ENCODE measurements around the gene RAB3IL1. TPM values are rescaled to one million over a fixed set of nuclear protein-coding genes. Genes with fewer than 3 reads are reported as not detected.

RAB3IL1 gene
- total and polyA plus RNA-seq, 9 of the 15 experiments (the other 6 are each of a cell fraction or from before 2014, with no cell fraction given), result 0.15 to 42.6 (median 15.5) TPM

DNA sequence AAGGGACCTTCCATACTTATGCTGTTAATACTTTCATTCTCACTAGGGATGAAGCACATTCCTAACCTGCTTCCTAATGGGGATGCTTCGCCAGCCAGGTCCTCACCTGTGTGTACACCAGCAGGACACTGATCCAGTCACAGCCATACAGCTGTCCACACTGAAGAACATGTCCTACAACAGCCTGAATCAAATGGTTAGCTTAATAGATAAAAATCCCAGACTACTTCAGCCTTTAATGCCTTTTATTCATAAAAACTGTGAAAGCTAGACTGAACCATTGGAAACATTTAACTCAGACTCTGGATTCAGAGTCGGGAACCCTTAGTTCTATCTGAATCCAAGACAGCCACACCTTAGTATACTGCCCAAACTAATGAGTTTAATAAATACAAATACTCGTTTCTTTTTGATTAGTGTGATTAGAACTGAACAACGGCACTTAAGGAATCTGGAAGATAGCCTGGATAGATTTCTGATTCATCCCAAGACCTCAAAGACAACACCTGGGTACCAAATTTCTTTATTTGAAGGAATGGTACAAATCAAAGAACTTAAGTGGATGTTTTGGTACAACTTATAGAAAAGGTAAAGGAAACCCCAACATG lies 46.8 kb upstream of the RAB3IL1 start (continued):
- TF ChIP-seq CREM (IDR thresholded peaks at IDR 0.05; ENCODE audit: low read depth), result no peak
- no peak for TF ChIP-seq ZNF79 (CRISPR knock-in tag; IDR thresholded peaks at IDR 0.05; ENCODE audit: low read depth)
- no peak for TF ChIP-seq ZNF217 (CRISPR knock-in tag; IDR thresholded peaks at IDR 0.05)
- TF ChIP-seq, protein P1, sequence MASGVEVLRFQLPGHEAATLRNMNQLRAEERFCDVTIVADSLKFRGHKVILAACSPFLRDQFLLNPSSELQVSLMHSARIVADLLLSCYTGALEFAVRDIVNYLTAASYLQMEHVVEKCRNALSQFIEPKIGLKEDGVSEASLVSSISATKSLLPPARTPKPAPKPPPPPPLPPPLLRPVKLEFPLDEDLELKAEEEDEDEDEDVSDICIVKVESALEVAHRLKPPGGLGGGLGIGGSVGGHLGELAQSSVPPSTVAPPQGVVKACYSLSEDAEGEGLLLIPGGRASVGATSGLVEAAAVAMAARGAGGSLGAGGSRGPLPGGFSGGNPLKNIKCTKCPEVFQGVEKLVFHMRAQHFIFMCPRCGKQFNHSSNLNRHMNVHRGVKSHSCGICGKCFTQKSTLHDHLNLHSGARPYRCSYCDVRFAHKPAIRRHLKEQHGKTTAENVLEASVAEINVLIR (CRISPR knock-in tag; IDR thresholded peaks at IDR 0.05), result no peak
- TF ChIP-seq NR4A1 (CRISPR knock-in tag; IDR thresholded peaks at IDR 0.05), result no peak
- TF ChIP-seq NR4A1 (tag; IDR thresholded peaks at IDR 0.05), result no peak
- TF ChIP-seq, protein P2, sequence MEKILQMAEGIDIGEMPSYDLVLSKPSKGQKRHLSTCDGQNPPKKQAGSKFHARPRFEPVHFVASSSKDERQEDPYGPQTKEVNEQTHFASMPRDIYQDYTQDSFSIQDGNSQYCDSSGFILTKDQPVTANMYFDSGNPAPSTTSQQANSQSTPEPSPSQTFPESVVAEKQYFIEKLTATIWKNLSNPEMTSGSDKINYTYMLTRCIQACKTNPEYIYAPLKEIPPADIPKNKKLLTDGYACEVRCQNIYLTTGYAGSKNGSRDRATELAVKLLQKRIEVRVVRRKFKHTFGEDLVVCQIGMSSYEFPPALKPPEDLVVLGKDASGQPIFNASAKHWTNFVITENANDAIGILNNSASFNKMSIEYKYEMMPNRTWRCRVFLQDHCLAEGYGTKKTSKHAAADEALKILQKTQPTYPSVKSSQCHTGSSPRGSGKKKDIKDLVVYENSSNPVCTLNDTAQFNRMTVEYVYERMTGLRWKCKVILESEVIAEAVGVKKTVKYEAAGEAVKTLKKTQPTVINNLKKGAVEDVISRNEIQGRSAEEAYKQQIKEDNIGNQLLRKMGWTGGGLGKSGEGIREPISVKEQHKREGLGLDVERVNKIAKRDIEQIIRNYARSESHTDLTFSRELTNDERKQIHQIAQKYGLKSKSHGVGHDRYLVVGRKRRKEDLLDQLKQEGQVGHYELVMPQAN (IDR thresholded peaks at IDR 0.05; ENCODE audit: borderline replicate concordance), result no peak
- TF ChIP-seq, protein P3, sequence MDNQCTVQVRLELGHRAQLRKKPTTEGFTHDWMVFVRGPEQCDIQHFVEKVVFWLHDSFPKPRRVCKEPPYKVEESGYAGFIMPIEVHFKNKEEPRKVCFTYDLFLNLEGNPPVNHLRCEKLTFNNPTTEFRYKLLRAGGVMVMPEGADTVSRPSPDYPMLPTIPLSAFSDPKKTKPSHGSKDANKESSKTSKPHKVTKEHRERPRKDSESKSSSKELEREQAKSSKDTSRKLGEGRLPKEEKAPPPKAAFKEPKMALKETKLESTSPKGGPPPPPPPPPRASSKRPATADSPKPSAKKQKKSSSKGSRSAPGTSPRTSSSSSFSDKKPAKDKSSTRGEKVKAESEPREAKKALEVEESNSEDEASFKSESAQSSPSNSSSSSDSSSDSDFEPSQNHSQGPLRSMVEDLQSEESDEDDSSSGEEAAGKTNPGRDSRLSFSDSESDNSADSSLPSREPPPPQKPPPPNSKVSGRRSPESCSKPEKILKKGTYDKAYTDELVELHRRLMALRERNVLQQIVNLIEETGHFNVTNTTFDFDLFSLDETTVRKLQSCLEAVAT (IDR thresholded peaks at IDR 0.05), result 0 out of 4 replicates have a peak, but pooled peaks of 1 of the 2 experiments have one; percentile 6
- TF ChIP-seq, protein P4, sequence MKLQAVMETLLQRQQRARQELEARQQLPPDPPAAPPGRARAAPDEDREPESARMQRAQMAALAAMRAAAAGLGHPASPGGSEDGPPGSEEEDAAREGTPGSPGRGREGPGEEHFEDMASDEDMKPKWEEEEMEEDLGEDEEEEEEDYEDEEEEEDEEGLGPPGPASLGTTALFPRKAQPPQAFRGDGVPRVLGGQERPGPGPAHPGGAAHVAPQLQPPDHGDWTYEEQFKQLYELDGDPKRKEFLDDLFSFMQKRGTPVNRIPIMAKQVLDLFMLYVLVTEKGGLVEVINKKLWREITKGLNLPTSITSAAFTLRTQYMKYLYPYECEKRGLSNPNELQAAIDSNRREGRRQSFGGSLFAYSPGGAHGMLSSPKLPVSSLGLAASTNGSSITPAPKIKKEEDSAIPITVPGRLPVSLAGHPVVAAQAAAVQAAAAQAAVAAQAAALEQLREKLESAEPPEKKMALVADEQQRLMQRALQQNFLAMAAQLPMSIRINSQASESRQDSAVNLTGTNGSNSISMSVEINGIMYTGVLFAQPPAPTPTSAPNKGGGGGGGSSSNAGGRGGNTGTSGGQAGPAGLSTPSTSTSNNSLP (IDR thresholded peaks at IDR 0.05; ENCODE audit: borderline replicate concordance, low read depth, low read length), result no peak
- no peak for TF ChIP-seq GMEB1 (CRISPR knock-in tag; IDR thresholded peaks at IDR 0.05)
- TF ChIP-seq ZNF780A (CRISPR knock-in tag; IDR thresholded peaks at IDR 0.05), result no peak
- no peak for TF ChIP-seq ZNF174 (CRISPR knock-in tag; IDR thresholded peaks at IDR 0.05)
- no peak for TF ChIP-seq PHF8 (IDR thresholded peaks at IDR 0.05; ENCODE audit: borderline replicate concordance, low read length)
- peak in 1 of 2 experiments; percentile 14; a peak in 1 of 4 replicates for TF ChIP-seq ETV6 (IDR thresholded peaks at IDR 0.05; ENCODE audit: borderline replicate concordance in 1 of 2, low read depth in 2 of 2, low read length in 1 of 2)
- TF ChIP-seq ETV6 (CRISPR knock-in tag; IDR thresholded peaks at IDR 0.05; ENCODE audit: borderline replicate concordance), result no peak
- TF ChIP-seq MEF2D (tag; conservative IDR thresholded peaks at IDR 0.05; ENCODE audit: low read depth), result no peak
- no peak for TF ChIP-seq HNRNPH1 (optimal IDR thresholded peaks at IDR 0.05; ENCODE audit: low read depth, low read length)

Measured in K562 (cell line).